Tibial nerve (tissue), 4 donors: Measurements from ENCODE around the gene KPNA4. TPM values are rescaled to one million over a fixed set of nuclear protein-coding genes. Genes with fewer than 3 reads are reported as not detected.
"Not testable (repeated sequence)": the region's sequence is repeated elsewhere in the genome, so short reads cannot be mapped to it uniquely, and the experiment has no call there.

Source experiments
- DNase-seq, 2 donors: peaks; one replicate each; pipeline ENCODE4 v3.0.0-alpha.2; 2019; ENCODE audit warnings: low spot score in 2 of 2
- H3K27ac ChIP-seq, 4 donors: fragments of 200-600 bp; sonication (generic) in 3 of 4; one replicate each; pipeline ENCODE4 v1.5.1; 2017 to 2019; ENCODE audit warnings: mild to moderate bottlenecking in 1 of 4
- H3K27me3 ChIP-seq, 2 donors: fragments of 200-600 bp; sonication (generic) in 1 of 2; one replicate each; pipeline versions ENCODE4 v1.5.1 to v1.6.0; 2017 to 2019
- H3K36me3 ChIP-seq, 3 donors: fragments of 200-600 bp; sonication (generic); one replicate each; pipeline ENCODE4 v1.5.1; 2018 to 2019
- H3K4me1 ChIP-seq, 4 donors: fragments of 200-600 bp; sonication (generic) in 3 of 4; one replicate each; pipeline ENCODE4 v1.5.1; 2017 to 2019
- H3K4me3 ChIP-seq, 4 donors: fragments of 200-600 bp; sonication (generic) in 3 of 4; one replicate each; pipeline ENCODE4 v1.5.1; 2017 to 2019; ENCODE audit warnings: mild to moderate bottlenecking in 1 of 4, moderate library complexity in 1 of 4
- H3K9me3 ChIP-seq, 4 donors: fragments of 200-600 bp; sonication (generic) in 3 of 4; one replicate each; pipeline ENCODE4 v1.5.1; 2017 to 2019
- CTCF ChIP-seq, 5 experiments: fragments of 200-600 bp in 3 of 5; fragments of 450-650 bp in 2 of 5; sonication (generic) in 3 of 5; IDR thresholded peaks; one replicate each; pipeline ENCODE4 v1.5.1; 2016 to 2019; ENCODE audit warnings: antibody characterized with exemption in 5 of 5, mild to moderate bottlenecking in 3 of 5, moderate library complexity in 2 of 5
- EP300 ChIP-seq, 2 donors: sonication (generic); formaldehyde crosslinking; IDR thresholded peaks; one replicate each; pipeline ENCODE4 v1.6.1; 2017; ENCODE audit warnings: antibody characterized with exemption in 2 of 2, mild to moderate bottlenecking in 1 of 2
- POLR2A ChIP-seq, 2 donors: fragments of 450-650 bp; IDR thresholded peaks; one replicate each; pipeline ENCODE4 v1.6.1; 2017; ENCODE audit warnings: antibody characterized with exemption in 2 of 2, mild to moderate bottlenecking in 2 of 2, moderate library complexity in 2 of 2
- WGBS, 2 donors: methylation state at CpG; one replicate each; pipeline ENCODE4 v1.1.5; 2018; 5-methylcytosine and 5-hydroxymethylcytosine counted together
- total RNA-seq, 4 donors: library from RNA; depleted of rRNA; stranded (reverse); fragments of >200 nt; gene quantifications; one replicate each; pipeline ENCODE4 v1.1.0, GENCODE V29; 2016

The KPNA4 gene
- total RNA-seq, 4 donors from 2014 or later = 27.0 to 32.4 (median 30.2) TPM

GRCh38 chr3:160459450-160459970, 105.9 kb downstream of the KPNA4 start:
- no peaks in the 10 kb centered on the region for H3K36me3 ChIP-seq
- WGBS, 2 donors = 86 to 92% methylated on average over 9 of the region's 9 CpGs

GRCh38 chr3:160458151-160458550, 107.2 kb downstream of the KPNA4 start:
- no peaks in the 10 kb centered on the region for H3K9me3 ChIP-seq
- no peak overlapping the region for H3K27ac ChIP-seq
- 84 to 85% methylated on average over 4 of the region's 4 CpGs for WGBS, 2 donors
- no peak for DNase-seq
- TF ChIP-seq CTCF (IDR thresholded peaks at IDR 0.05) = no peak
- TF ChIP-seq EP300 (IDR thresholded peaks at IDR 0.05) = no peak
- no peak for TF ChIP-seq POLR2A (IDR thresholded peaks at IDR 0.05)
- H3K4me3 ChIP-seq = no peak overlapping the region
- peaks cover 0 to 3% of the 10 kb centered on the region in 2 donors for H3K27me3 ChIP-seq
- H3K36me3 ChIP-seq = no peaks in the 10 kb centered on the region
- no peaks in the 10 kb centered on the region for H3K4me1 ChIP-seq

More at GRCh38 chr3:160459450-160459970, 105.9 kb downstream of the KPNA4 start:
- no peak for DNase-seq
- Histone ChIP-seq H3K27ac (no peak overlapping the region), H3K4me3 (no peak overlapping the region), H3K4me1 (no peaks in the 10 kb centered on the region), H3K27me3 (peaks cover 0 to 6% of the 10 kb centered on the region in 2 donors), H3K9me3 (no peaks in the 10 kb centered on the region)
- no peak for TF ChIP-seq EP300 (IDR thresholded peaks at IDR 0.05)
- TF ChIP-seq CTCF (IDR thresholded peaks at IDR 0.05) = no peak
- TF ChIP-seq POLR2A (IDR thresholded peaks at IDR 0.05) = no peak

- DNase-seq = no peak
- no peaks in the 10 kb centered on the region for H3K27me3 ChIP-seq
- no peak overlapping the region for H3K27ac ChIP-seq
- TF ChIP-seq CTCF (IDR thresholded peaks at IDR 0.05) (no peak), POLR2A (IDR thresholded peaks at IDR 0.05) (no peak), EP300 (IDR thresholded peaks at IDR 0.05) (no peak)
- H3K4me3 ChIP-seq = no peak overlapping the region
- WGBS, 2 donors = 94 to 96% methylated on average over 3 of the region's 3 CpGs
- no peaks in the 10 kb centered on the region for H3K36me3 ChIP-seq
- H3K9me3 ChIP-seq = no peaks in the 10 kb centered on the region
- H3K4me1 ChIP-seq = no peaks in the 10 kb centered on the region
Observed at GRCh38 chr3:160455846-160456245, 109.5 kb downstream of the KPNA4 start.

- no peak for DNase-seq
- Histone ChIP-seq H3K27ac (no peak overlapping the region), H3K4me1 (peaks cover 0 to 4% (median 0%) of the 10 kb centered on the region in 4 donors), H3K36me3 (no peaks in the 10 kb centered on the region), H3K4me3 (no peak overlapping the region), H3K27me3 (peaks cover 0 to 8% of the 10 kb centered on the region in 2 donors), H3K9me3 (no peaks in the 10 kb centered on the region)
- TF ChIP-seq CTCF (IDR thresholded peaks at IDR 0.05) (no peak), POLR2A (IDR thresholded peaks at IDR 0.05) (no peak), EP300 (IDR thresholded peaks at IDR 0.05) (no peak)
- 58 to 73% methylated on average over 1 of the region's 1 CpG for WGBS, 2 donors
Observed at GRCh38 chr3:160454995-160455394, 110.4 kb downstream of the KPNA4 start.

- not testable (repeated sequence) for H3K36me3 ChIP-seq, H3K9me3 ChIP-seq, H3K4me3 ChIP-seq, DNase-seq, H3K27ac ChIP-seq
- Histone ChIP-seq H3K4me1 (peaks cover 0 to 16% (median 0%) of the 10 kb centered on the region in 4 donors), H3K27me3 (peaks cover 0 to 30% of the 10 kb centered on the region in 2 donors)
- WGBS, 2 donors = 95 to 96% methylated on average over 15 to 19 of the region's 19 CpGs
Observed at GRCh38 chr3:160452251-160452650, 113.1 kb downstream of the KPNA4 start.

- Histone ChIP-seq H3K36me3 (no peaks in the 10 kb centered on the region), H3K27ac (no peak overlapping the region), H3K4me1 (peaks cover 0 to 16% (median 0%) of the 10 kb centered on the region in 4 donors), H3K4me3 (no peak overlapping the region), H3K27me3 (peaks cover 0 to 30% of the 10 kb centered on the region in 2 donors), H3K9me3 (no peaks in the 10 kb centered on the region)
- DNase-seq = no peak
- TF ChIP-seq EP300 (IDR thresholded peaks at IDR 0.05) = no peak
- no peak for TF ChIP-seq POLR2A (IDR thresholded peaks at IDR 0.05)
- no peak for TF ChIP-seq CTCF (IDR thresholded peaks at IDR 0.05)
- 91 to 94% methylated on average over 4 of the region's 4 CpGs for WGBS, 2 donors
Observed at GRCh38 chr3:160451602-160452001, 113.8 kb downstream of the KPNA4 start.
